Upper lobe of right lung (tissue), 1 donor: Measurements from ENCODE around the gene KDM6A. TPM values are rescaled to one million over a fixed set of nuclear protein-coding genes. Genes with fewer than 3 reads are reported as not detected.
"Not testable (repeated sequence)": the region's sequence is repeated elsewhere in the genome, so short reads cannot be mapped to it uniquely, and the experiment has no call there.

Experiments
- ATAC-seq: fragments of 200-7000 bp; cut with Tn5 transposase; one replicate; pipeline ENCODE4 v1.9.1; 2020; ENCODE audit warnings: mild to moderate bottlenecking, moderate library complexity
- DNase-seq: peaks from one replicate; pipeline ENCODE4 v3.0.0-alpha.2; 2020
- H3K27ac ChIP-seq: fragments of 200-600 bp; one replicate; pipeline ENCODE4 v1.8.0; 2022
- H3K27me3 ChIP-seq: fragments of 200-600 bp; one replicate; pipeline ENCODE4 v1.8.0; 2022; ENCODE audit warnings: mild to moderate bottlenecking
- H3K36me3 ChIP-seq: fragments of 200-600 bp; one replicate; pipeline ENCODE4 v1.8.0; 2022
- H3K4me1 ChIP-seq: fragments of 200-600 bp; one replicate; pipeline ENCODE4 v1.8.0; 2022
- H3K4me3 ChIP-seq: fragments of 200-600 bp; one replicate; pipeline ENCODE4 v1.8.0; 2022; ENCODE audit warnings: mild to moderate bottlenecking
- H3K9me3 ChIP-seq: fragments of 200-600 bp; one replicate; pipeline ENCODE4 v1.8.0; 2022
- CTCF ChIP-seq: fragments of 200-600 bp; IDR thresholded peaks from one replicate; pipeline ENCODE4 v1.8.0; 2022; ENCODE audit warnings: antibody characterized with exemption
- intact Hi-C: fragments of 100-400 bp; cut with DNase I; formaldehyde crosslinking; loops from one replicate; pipeline ENCODE4 v1.11.0; 2022
- total RNA-seq: library from RNA; stranded (reverse); fragmentation: NEBNext Ultra II Directional; extraction: Animal tissue kit (Norgen Biotek cat#: 25700); gene quantifications from one replicate; pipeline ENCODE4 v1.2.1, GENCODE V29; 2021
- donor health status: DM: no; HTN: yes; CAD: no; lungs with severe emphysema.

The KDM6A gene
- total RNA-seq, 1 donor from 2014 or later, result 24.7 TPM

GRCh38 chrX:44946771-44947170 lies 73.8 kb downstream of the KDM6A start:
- DNase-seq (no peak), ATAC-seq (no peak)
- Histone ChIP-seq H3K9me3 (peaks cover 5% of the 10 kb centered on the region), H3K36me3 (no peaks in the 10 kb centered on the region), H3K4me1 (peaks cover 6% of the 10 kb centered on the region), H3K27me3 (no peaks in the 10 kb centered on the region), H3K27ac (no peak overlapping the region), H3K4me3 (no peak overlapping the region)
- no peak for TF ChIP-seq CTCF
- intact Hi-C loops, result no loop called here

- ATAC-seq (no peak), DNase-seq (no peak)
- Histone ChIP-seq H3K4me1 (peaks cover 9% of the 10 kb centered on the region), H3K9me3 (peaks cover 5% of the 10 kb centered on the region), H3K4me3 (no peak overlapping the region), H3K27me3 (no peaks in the 10 kb centered on the region), H3K27ac (no peak overlapping the region), H3K36me3 (no peaks in the 10 kb centered on the region)
- TF ChIP-seq CTCF, result no peak
- intact Hi-C loops, result no loop called here
Measured at GRCh38 chrX:44947995-44948394, 75.0 kb downstream of the KDM6A start.

- TF ChIP-seq CTCF, result no peak
- H3K27me3 ChIP-seq, result no peaks in the 10 kb centered on the region
- no peaks in the 10 kb centered on the region for H3K36me3 ChIP-seq
- DNase-seq (no peak), ATAC-seq (no peak)
- no peak overlapping the region for H3K27ac ChIP-seq
- intact Hi-C loops, result no loop called here
- H3K9me3 ChIP-seq, result peaks cover 5% of the 10 kb centered on the region
- H3K4me1 ChIP-seq, result peaks cover 9% of the 10 kb centered on the region
- no peak overlapping the region for H3K4me3 ChIP-seq
Measured at GRCh38 chrX:44948406-44948805, 75.4 kb downstream of the KDM6A start.

DNA sequence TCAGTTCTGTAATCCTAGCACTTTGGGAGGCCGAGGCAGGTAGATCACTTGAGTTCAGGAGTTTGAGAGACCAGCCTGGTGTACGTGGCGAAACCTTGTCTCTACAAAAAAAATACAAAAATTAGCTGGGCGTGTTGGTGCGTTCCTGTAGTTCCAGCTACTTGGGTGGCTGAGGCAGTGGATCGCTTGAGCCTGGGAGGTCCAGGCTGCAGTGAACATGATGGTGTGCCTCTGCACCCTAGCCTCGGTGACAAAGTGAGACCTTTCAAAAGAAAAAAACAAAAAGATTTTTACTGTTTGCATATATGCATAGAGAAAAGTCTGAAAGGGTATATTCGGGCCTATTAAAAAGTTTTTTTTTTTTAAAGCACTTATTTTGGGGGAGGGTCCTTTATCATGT lies 76.1 kb downstream of the KDM6A start:
- intact Hi-C loops, result no loop called here
- no peak for TF ChIP-seq CTCF
- ATAC-seq, result no peak
- Histone ChIP-seq H3K36me3 (no peaks in the 10 kb centered on the region), H3K9me3 (peaks cover 5% of the 10 kb centered on the region), H3K27me3 (no peaks in the 10 kb centered on the region), H3K27ac (no peak overlapping the region), H3K4me3 (no peak overlapping the region), H3K4me1 (peaks cover 15% of the 10 kb centered on the region)
- DNase-seq, result no peak

- H3K27me3 ChIP-seq, intact Hi-C loops, H3K36me3 ChIP-seq, H3K4me3 ChIP-seq, H3K27ac ChIP-seq, ATAC-seq, DNase-seq, H3K9me3 ChIP-seq: not testable (repeated sequence)
- H3K4me1 ChIP-seq, result peaks cover 16% of the 10 kb centered on the region
Measured at GRCh38 chrX:44950471-44951366, 77.7 kb downstream of the KDM6A start.

- Histone ChIP-seq H3K36me3 (no peaks in the 10 kb centered on the region), H3K27ac (no peak overlapping the region), H3K4me3 (no peak overlapping the region), H3K9me3 (no peaks in the 10 kb centered on the region), H3K4me1 (peaks cover 16% of the 10 kb centered on the region), H3K27me3 (no peaks in the 10 kb centered on the region)
- no peak for TF ChIP-seq CTCF
- DNase-seq, result no peak
- no peak for ATAC-seq
- intact Hi-C loops, result no loop called here
Measured at GRCh38 chrX:44951572-44952067, 78.6 kb downstream of the KDM6A start.
